Loucy (cell line): ENCODE measurements around the gene DAPL1.

Experiments used
- H2AFZ ChIP-seq: fragments of 200-600 bp; sonication (generic); 2 replicates; pipeline ENCODE4 v1.6.0; 2016; ENCODE audit warnings: antibody characterized with exemption, mild to moderate bottlenecking, low read length, moderate library complexity
- H3F3A ChIP-seq: fragments of 200-600 bp; 2 replicates; pipeline ENCODE4 v1.6.0; 2016; ENCODE audit warnings: antibody characterized with exemption, low read depth, mild to moderate bottlenecking
- H3K27me3 ChIP-seq: fragments of 200-600 bp; sonication (generic); 2 replicates; pipeline ENCODE4 v1.6.1; 2014; ENCODE audit warnings: low read length, mild to moderate bottlenecking; ENCODE audit not compliant: insufficient read depth, poor library complexity, severe bottlenecking
- H3K36me3 ChIP-seq: fragments of 200-600 bp; sonication (generic); 2 replicates; pipeline ENCODE4 v1.6.1; 2016; ENCODE audit warnings: low read length; ENCODE audit not compliant: insufficient read depth
- H3K4me1 ChIP-seq: fragments of 200-600 bp; sonication (generic); 2 replicates; pipeline ENCODE4 v1.5.1; 2014; ENCODE audit warnings: low read length, mild to moderate bottlenecking; ENCODE audit not compliant: insufficient read depth, poor library complexity, severe bottlenecking
- H3K4me2 ChIP-seq: fragments of 200-600 bp; sonication (generic); 2 replicates; pipeline ENCODE4 v1.6.0; 2014; ENCODE audit warnings: antibody characterized with exemption, low read length, low read depth, mild to moderate bottlenecking; ENCODE audit not compliant: poor library complexity, severe bottlenecking
- H3K4me3 ChIP-seq: fragments of 200-600 bp; sonication (generic); 2 replicates; pipeline ENCODE4 v1.5.1; 2014; ENCODE audit warnings: low read length, mild to moderate bottlenecking, mixed read lengths; ENCODE audit not compliant: poor library complexity, severe bottlenecking
- H3K79me2 ChIP-seq: fragments of 200-600 bp; sonication (generic); 2 replicates; pipeline ENCODE4 v1.6.1; 2014; ENCODE audit warnings: low read length; ENCODE audit not compliant: insufficient read depth
- H3K9ac ChIP-seq: fragments of 200-600 bp; sonication (generic); 2 replicates; pipeline ENCODE4 v1.6.0; 2014; ENCODE audit warnings: mild to moderate bottlenecking, low read depth, low read length, moderate library complexity; ENCODE audit not compliant: poor library complexity, severe bottlenecking
- H3K9me2 ChIP-seq: fragments of 200-600 bp; sonication (generic); replicated peaks from 2 replicates; pipeline ENCODE4 v1.6.1; 2016; ENCODE audit warnings: low read depth, low read length, mixed read lengths
- H3K9me3 ChIP-seq: fragments of 200-600 bp; sonication (generic); 2 replicates; pipeline ENCODE4 v1.6.1; 2014; ENCODE audit warnings: mild to moderate bottlenecking, antibody characterized with exemption, low read length, low read depth; ENCODE audit not compliant: insufficient read depth
- H4K20me1 ChIP-seq: fragments of 200-600 bp; sonication (generic); 2 replicates; pipeline ENCODE4 v1.6.0; 2014; ENCODE audit warnings: antibody characterized with exemption, low read length, mild to moderate bottlenecking; ENCODE audit not compliant: insufficient read depth, poor library complexity, severe bottlenecking
- CTCF ChIP-seq: fragments of 200-600 bp; sonication (generic); conservative IDR thresholded peaks from 2 replicates; pipeline ENCODE4 v1.5.1; 2014; ENCODE audit warnings: mild to moderate bottlenecking, antibody characterized with exemption, low read length
- EZH2phosphoT487 ChIP-seq: fragments of 200-600 bp; IDR thresholded peaks from 2 replicates; pipeline ENCODE4 v1.6.1; 2018; ENCODE audit warnings: antibody characterized with exemption, mild to moderate bottlenecking, moderate library complexity, borderline replicate concordance

DAPL1 gene

DNA sequence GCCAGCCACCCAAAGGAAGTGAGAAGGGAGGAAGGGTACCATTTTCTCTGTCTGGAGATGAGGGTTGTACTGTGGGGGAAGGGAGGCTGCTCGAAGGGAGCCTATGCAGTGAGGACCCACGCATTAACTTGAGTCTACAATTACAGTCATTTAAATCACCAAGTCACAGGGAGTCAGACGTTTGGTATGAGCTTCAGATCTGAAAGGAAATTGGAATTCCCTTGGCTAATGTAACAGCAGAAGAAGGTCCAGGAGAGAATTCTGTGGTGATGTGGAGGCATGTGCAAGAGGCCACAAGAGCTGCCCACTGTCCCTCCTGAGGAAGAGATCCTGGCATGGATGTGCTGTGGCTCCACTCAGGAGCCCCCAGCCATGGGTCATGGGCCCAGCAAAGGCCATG lies 22.5 kb downstream of the DAPL1 start:
- Histone ChIP-seq H3K9ac (no peak overlapping the region), H4K20me1 (no peaks in the 10 kb centered on the region), H3K9me2 (no peaks in the 10 kb centered on the region), H3K36me3 (no peaks in the 10 kb centered on the region), H3F3A (no peaks in the 10 kb centered on the region), H3K4me1 (peaks cover 11% of the 10 kb centered on the region), H3K4me2 (peak overlapping the region; percentile 27), H3K27me3 (no peaks in the 10 kb centered on the region), H2AFZ (no peak overlapping the region), H3K9me3 (no peaks in the 10 kb centered on the region), H3K79me2 (no peaks in the 10 kb centered on the region), H3K4me3 (no peak overlapping the region)
- no peak for TF ChIP-seq EZH2phosphoT487
- no peak for TF ChIP-seq CTCF

DNA sequence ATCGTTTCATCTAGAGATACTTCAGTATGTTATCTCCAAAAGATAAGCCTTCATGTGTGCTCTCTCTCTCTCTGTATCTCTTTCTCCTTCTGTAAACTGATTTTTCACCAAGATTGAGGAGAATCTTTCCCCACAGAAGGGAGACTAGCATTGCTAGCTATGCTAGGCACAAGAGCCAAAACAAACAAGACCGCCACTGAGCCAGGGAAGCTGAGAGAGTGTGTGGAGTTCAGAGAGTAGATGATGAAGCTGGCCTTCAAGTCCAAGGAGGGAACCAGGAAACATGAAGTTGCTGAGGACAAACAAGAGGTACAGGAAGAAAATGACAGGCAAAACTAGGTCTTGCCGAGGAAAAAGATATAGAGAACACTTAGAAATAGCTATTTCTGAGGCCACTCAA lies 23.4 kb downstream of the DAPL1 start:
- H3K4me3 ChIP-seq = no peak overlapping the region
- H3K9me2 ChIP-seq = no peaks in the 10 kb centered on the region
- no peak overlapping the region for H2AFZ ChIP-seq
- H3K4me1 ChIP-seq = peaks cover 11% of the 10 kb centered on the region
- H3K9me3 ChIP-seq = no peaks in the 10 kb centered on the region
- H3K79me2 ChIP-seq = no peaks in the 10 kb centered on the region
- no peaks in the 10 kb centered on the region for H4K20me1 ChIP-seq
- H3K9ac ChIP-seq = no peak overlapping the region
- no peaks in the 10 kb centered on the region for H3F3A ChIP-seq
- H3K4me2 ChIP-seq = no peak overlapping the region
- TF ChIP-seq EZH2phosphoT487 (no peak), CTCF (no peak)
- no peaks in the 10 kb centered on the region for H3K27me3 ChIP-seq
- no peaks in the 10 kb centered on the region for H3K36me3 ChIP-seq

DNA sequence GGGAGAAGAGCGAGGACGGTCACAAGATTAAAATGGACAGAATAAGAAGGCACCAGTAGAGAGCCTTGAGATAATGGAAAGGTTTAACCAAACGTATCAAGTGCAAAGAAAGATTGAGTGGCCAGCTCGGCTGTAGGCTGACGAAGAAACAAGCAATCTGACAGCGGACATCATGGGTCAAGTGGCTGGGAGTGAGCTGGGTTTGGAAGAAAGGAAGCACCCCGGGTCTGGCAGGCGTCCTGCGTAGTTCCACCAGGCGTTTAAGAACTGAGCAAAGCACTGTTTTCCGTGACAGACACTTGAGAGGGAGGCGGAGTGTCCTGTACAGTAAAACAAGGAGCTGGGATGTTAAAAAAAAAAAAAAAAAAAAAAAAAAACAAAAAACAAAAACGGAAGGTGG lies 27.1 kb downstream of the DAPL1 start:
- no peak overlapping the region for H3K4me2 ChIP-seq
- no peak overlapping the region for H2AFZ ChIP-seq
- H3K9me3 ChIP-seq = no peaks in the 10 kb centered on the region
- no peak overlapping the region for H3K4me3 ChIP-seq
- no peaks in the 10 kb centered on the region for H4K20me1 ChIP-seq
- no peaks in the 10 kb centered on the region for H3K36me3 ChIP-seq
- no peaks in the 10 kb centered on the region for H3F3A ChIP-seq
- TF ChIP-seq CTCF = no peak
- TF ChIP-seq EZH2phosphoT487 = no peak
- no peaks in the 10 kb centered on the region for H3K9me2 ChIP-seq
- no peaks in the 10 kb centered on the region for H3K79me2 ChIP-seq
- H3K9ac ChIP-seq = no peak overlapping the region
- peaks cover 9% of the 10 kb centered on the region for H3K4me1 ChIP-seq
- H3K27me3 ChIP-seq = no peaks in the 10 kb centered on the region
